Endodermal cell (in vitro differentiated cells): Measurements from ENCODE around the gene EPGN. TPM values are rescaled to one million over a fixed set of nuclear protein-coding genes. Genes with fewer than 3 reads are reported as not detected.

Experiments
- DNase-seq: peaks from one replicate; pipeline ENCODE4 v3.0.0-alpha.2; 2017
- H3K27ac ChIP-seq: 2 replicates; pipeline ENCODE4 v1.5.1; 2013; ENCODE audit warnings: mild to moderate bottlenecking, low read depth, low read length, moderate library complexity
- H3K27me3 ChIP-seq: 2 replicates; pipeline ENCODE4 v1.6.1; 2013; ENCODE audit warnings: mild to moderate bottlenecking, low read length, moderate library complexity; ENCODE audit not compliant: insufficient read depth, control insufficient read depth, poor library complexity, severe bottlenecking
- H3K36me3 ChIP-seq: 2 replicates; pipeline ENCODE4 v1.7.0; 2013; ENCODE audit warnings: mild to moderate bottlenecking, low read length, moderate library complexity; ENCODE audit not compliant: control insufficient read depth, insufficient read depth
- H3K4me1 ChIP-seq: one replicate; pipeline ENCODE4 v1.7.0; 2013; ENCODE audit warnings: low read length; ENCODE audit not compliant: control insufficient read depth, insufficient read depth
- H3K4me3 ChIP-seq: 2 replicates; pipeline ENCODE4 v1.5.1; 2013; ENCODE audit warnings: mild to moderate bottlenecking, low read length, moderate library complexity
- H3K9ac ChIP-seq: 2 replicates; pipeline ENCODE4 v1.6.1; 2013; ENCODE audit warnings: mild to moderate bottlenecking, low read length, moderate library complexity; ENCODE audit not compliant: poor library complexity, severe bottlenecking; ENCODE audit errors: extremely low read depth
- H3K9me3 ChIP-seq: 2 replicates; pipeline ENCODE4 v1.6.1; 2013; ENCODE audit warnings: mild to moderate bottlenecking, low read length, moderate library complexity; ENCODE audit not compliant: control insufficient read depth
- H3K27ac Mint-ChIP-seq: 2 replicates; pipeline ENCODE4 v1.8.0; 2020; ENCODE audit warnings: mixed read lengths
- H3K27me3 Mint-ChIP-seq: 2 replicates; pipeline ENCODE4 v1.8.0; 2021; ENCODE audit warnings: mild to moderate bottlenecking, mixed read lengths; ENCODE audit not compliant: insufficient read depth
- H3K36me3 Mint-ChIP-seq: 2 replicates; pipeline ENCODE4 v1.8.0; 2020; ENCODE audit warnings: low read depth, mixed read lengths
- H3K4me1 Mint-ChIP-seq: 2 replicates; pipeline ENCODE4 v1.8.0; 2020; ENCODE audit warnings: mixed read lengths
- H3K4me3 Mint-ChIP-seq: 2 replicates; pipeline ENCODE4 v1.8.0; 2020; ENCODE audit warnings: mild to moderate bottlenecking, moderate library complexity, mixed read lengths
- H3K9me3 Mint-ChIP-seq: 2 replicates; pipeline ENCODE4 v1.8.0; 2020; ENCODE audit warnings: mild to moderate bottlenecking, mixed read lengths
- WGBS, 2 experiments: methylation state at CpG; one replicate each; pipeline versions ENCODE4 v1.1.5 to v1.1.7; 2013; ENCODE audit warnings: missing lambda C conversion rate in 2 of 2, mixed read lengths in 1 of 2; ENCODE audit not compliant: insufficient coverage in 1 of 2, insufficient read length in 1 of 2; 5-methylcytosine and 5-hydroxymethylcytosine counted together
- total RNA-seq, 2 donors: library from RNA; stranded (reverse); fragmentation: NEBNext Ultra II Directional in 1 of 2; extraction: Animal tissue kit (Norgen Biotek cat#: 25700) in 1 of 2; gene quantifications; 2 replicates in 1 of 2; 3 replicates in 1 of 2; pipeline ENCODE4 v1.2.1, GENCODE V29; 2021
- TF ChIP-seq, protein P1 (sequence below): fragments of 200-600 bp; sonication (generic); conservative IDR thresholded peaks from 2 replicates; pipeline ENCODE4 v1.5.0; 2021; ENCODE audit warnings: antibody characterized with exemption, mild to moderate bottlenecking

Gene EPGN
- total RNA-seq, 2 donors from 2014 or later, result not detected

- Mint-ChIP-seq H3K27ac (no peak overlapping the region), H3K27me3 (peaks cover 32% of the 10 kb centered on the region), H3K36me3 (no peaks in the 10 kb centered on the region), H3K4me3 (peak overlapping the region; percentile 62), H3K4me1 (peaks cover 26% of the 10 kb centered on the region), H3K9me3 (no peaks in the 10 kb centered on the region)
- Histone ChIP-seq H3K4me3 (peak overlapping the region; percentile 76), H3K9me3 (no peaks in the 10 kb centered on the region), H3K9ac (no peak overlapping the region), H3K27me3 (peaks cover 34% of the 10 kb centered on the region), H3K4me1 (peaks cover 10% of the 10 kb centered on the region), H3K36me3 (no peaks in the 10 kb centered on the region), H3K27ac (no peak overlapping the region)
- 10% methylated on average over 11 of the region's 11 CpGs; no CpG with 5 or more reads in 1 of the 2 experiments for WGBS, 2 experiments
- TF ChIP-seq, protein P1, sequence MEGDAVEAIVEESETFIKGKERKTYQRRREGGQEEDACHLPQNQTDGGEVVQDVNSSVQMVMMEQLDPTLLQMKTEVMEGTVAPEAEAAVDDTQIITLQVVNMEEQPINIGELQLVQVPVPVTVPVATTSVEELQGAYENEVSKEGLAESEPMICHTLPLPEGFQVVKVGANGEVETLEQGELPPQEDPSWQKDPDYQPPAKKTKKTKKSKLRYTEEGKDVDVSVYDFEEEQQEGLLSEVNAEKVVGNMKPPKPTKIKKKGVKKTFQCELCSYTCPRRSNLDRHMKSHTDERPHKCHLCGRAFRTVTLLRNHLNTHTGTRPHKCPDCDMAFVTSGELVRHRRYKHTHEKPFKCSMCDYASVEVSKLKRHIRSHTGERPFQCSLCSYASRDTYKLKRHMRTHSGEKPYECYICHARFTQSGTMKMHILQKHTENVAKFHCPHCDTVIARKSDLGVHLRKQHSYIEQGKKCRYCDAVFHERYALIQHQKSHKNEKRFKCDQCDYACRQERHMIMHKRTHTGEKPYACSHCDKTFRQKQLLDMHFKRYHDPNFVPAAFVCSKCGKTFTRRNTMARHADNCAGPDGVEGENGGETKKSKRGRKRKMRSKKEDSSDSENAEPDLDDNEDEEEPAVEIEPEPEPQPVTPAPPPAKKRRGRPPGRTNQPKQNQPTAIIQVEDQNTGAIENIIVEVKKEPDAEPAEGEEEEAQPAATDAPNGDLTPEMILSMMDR, result no peak
- peak; percentile 68 for DNase-seq
Measured at GRCh38 chr4:74365761-74366160, 57.5 kb downstream of the EPGN start.

Other genes with a start within 250 kb of the EPGN start
- gene CXCL2, start 209.3 kb upstream of the EPGN start, total RNA-seq, result 1 to 10 TPM in 1 of 2 donors, under 1 TPM in 1; 0.44 to 1.5 TPM
- 10 to 100 TPM; 10.4 to 11.5 TPM for gene MTHFD2L, start 150.4 kb upstream of the EPGN start, total RNA-seq
- under 1 TPM in 1 of 2 donors, not detected in 1; 0.11 TPM for gene EREG, start 56.7 kb downstream of the EPGN start, total RNA-seq
- 1 to 10 TPM in 1 of 2 donors, not detected in 1; 1.3 TPM for gene AREG, start 136.7 kb downstream of the EPGN start, total RNA-seq